SK-N-MC (cell line): ENCODE data around the gene WHAMM.

ENCODE experiments used
- EZH2 ChIP-seq: fragments of 200-600 bp; sonication (generic); IDR thresholded peaks from one replicate; pipeline ENCODE4 v1.6.1; 2017; ENCODE audit warnings: antibody characterized with exemption
- FOXP2 ChIP-seq: optimal IDR thresholded peaks from 2 replicates; pipeline ENCODE3; 2011; ENCODE audit warnings: mild to moderate bottlenecking, moderate library complexity; ENCODE audit not compliant: insufficient read depth; ENCODE audit errors: extremely low read length, control extremely low read depth
- POLR2AphosphoS5 ChIP-seq: IDR thresholded peaks from 2 replicates; pipeline ENCODE4 v1.6.1; 2012; ENCODE audit warnings: mild to moderate bottlenecking, low read depth, low read length, borderline replicate concordance

- TF ChIP-seq EZH2 (no peak), POLR2AphosphoS5 (no peak), FOXP2 (no peak)
Measured at GRCh38 chr15:82774496-82774895, 34.9 kb upstream of the WHAMM start.
